ENCODE results near the gene RBMS1. TPM values are rescaled to one million over a fixed set of nuclear protein-coding genes. Genes with fewer than 3 reads are reported as not detected.
A peak's percentile ranks its signal among the peaks of the same experiment; 100 is the strongest.

RBMS1 gene
- total RNA-seq, 1 donor from 2014 or later: 73.7 TPM

DNA sequence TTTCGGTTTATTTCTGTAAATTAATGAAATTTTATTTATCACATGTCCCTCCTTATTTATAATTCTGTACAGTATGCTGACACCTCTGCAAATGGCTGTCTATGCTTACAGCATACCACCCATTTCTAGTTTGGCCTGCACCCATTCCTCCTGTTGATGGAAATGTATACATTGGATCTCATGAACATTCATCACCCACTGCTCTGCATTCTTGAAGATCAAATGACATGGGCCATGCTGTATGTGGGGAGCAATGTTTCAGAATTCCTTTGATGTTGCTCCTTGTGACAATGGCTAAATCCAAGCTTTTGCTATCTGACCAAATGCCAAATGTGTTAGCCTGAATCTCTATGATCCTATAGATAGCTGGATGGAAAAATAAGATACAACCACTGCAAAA lies 238.2 kb downstream of the RBMS1 start:
- TF ChIP-seq, protein P1, sequence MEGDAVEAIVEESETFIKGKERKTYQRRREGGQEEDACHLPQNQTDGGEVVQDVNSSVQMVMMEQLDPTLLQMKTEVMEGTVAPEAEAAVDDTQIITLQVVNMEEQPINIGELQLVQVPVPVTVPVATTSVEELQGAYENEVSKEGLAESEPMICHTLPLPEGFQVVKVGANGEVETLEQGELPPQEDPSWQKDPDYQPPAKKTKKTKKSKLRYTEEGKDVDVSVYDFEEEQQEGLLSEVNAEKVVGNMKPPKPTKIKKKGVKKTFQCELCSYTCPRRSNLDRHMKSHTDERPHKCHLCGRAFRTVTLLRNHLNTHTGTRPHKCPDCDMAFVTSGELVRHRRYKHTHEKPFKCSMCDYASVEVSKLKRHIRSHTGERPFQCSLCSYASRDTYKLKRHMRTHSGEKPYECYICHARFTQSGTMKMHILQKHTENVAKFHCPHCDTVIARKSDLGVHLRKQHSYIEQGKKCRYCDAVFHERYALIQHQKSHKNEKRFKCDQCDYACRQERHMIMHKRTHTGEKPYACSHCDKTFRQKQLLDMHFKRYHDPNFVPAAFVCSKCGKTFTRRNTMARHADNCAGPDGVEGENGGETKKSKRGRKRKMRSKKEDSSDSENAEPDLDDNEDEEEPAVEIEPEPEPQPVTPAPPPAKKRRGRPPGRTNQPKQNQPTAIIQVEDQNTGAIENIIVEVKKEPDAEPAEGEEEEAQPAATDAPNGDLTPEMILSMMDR (conservative IDR thresholded peaks at IDR 0.05): no peak
- H3K36me3 Mint-ChIP-seq: peaks cover 4% of the 10 kb centered on the region
- peaks cover 25% of the 10 kb centered on the region for H3K4me1 Mint-ChIP-seq (ENCODE audit: unreplicated experiment)
- no peak overlapping the region for H3K4me3 Mint-ChIP-seq
- peaks cover 8% of the 10 kb centered on the region for H3K9me3 Mint-ChIP-seq
- H3K27ac Mint-ChIP-seq: no peak overlapping the region
- no peak for DNase-seq (ENCODE audit: extremely low spot score, unreplicated experiment)
- H3K27me3 Mint-ChIP-seq: no peaks in the 10 kb centered on the region

DNA sequence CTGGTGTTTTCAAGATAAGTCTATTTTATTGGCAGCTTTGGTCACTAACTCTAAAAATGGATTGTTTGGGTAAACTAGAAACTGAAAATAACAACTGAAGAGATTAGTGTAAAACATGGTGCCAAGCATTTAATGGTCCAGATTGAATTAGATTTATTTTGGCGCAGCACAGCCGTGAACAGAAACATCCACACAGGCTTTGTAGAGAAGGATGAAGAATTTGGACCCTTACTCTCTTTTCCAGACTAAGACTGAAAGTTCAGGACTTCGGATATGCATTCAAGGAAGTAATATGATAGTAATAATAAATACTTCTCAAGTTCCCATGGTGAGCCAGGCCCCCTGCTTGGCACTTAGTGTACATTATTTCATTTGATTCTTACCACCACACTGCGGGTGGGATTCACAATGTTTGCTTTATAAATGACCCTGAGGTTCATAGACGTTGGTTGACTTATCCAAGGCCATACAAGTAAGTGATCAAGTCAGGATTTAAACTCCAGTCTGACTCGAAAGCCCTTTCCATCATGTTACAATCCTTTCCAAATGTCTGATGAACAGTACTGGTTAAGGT lies 239.3 kb downstream of the RBMS1 start:
- H3K9me3 Mint-ChIP-seq: peaks cover 8% of the 10 kb centered on the region
- DNase-seq (ENCODE audit: extremely low spot score, unreplicated experiment): no peak
- peaks cover 25% of the 10 kb centered on the region for H3K4me1 Mint-ChIP-seq (ENCODE audit: unreplicated experiment)
- TF ChIP-seq, protein P1 (conservative IDR thresholded peaks at IDR 0.05): no peak
- no peak overlapping the region for H3K4me3 Mint-ChIP-seq
- H3K27ac Mint-ChIP-seq: peak overlapping the region; percentile 52
- no peaks in the 10 kb centered on the region for H3K27me3 Mint-ChIP-seq
- peaks cover 4% of the 10 kb centered on the region for H3K36me3 Mint-ChIP-seq

DNA sequence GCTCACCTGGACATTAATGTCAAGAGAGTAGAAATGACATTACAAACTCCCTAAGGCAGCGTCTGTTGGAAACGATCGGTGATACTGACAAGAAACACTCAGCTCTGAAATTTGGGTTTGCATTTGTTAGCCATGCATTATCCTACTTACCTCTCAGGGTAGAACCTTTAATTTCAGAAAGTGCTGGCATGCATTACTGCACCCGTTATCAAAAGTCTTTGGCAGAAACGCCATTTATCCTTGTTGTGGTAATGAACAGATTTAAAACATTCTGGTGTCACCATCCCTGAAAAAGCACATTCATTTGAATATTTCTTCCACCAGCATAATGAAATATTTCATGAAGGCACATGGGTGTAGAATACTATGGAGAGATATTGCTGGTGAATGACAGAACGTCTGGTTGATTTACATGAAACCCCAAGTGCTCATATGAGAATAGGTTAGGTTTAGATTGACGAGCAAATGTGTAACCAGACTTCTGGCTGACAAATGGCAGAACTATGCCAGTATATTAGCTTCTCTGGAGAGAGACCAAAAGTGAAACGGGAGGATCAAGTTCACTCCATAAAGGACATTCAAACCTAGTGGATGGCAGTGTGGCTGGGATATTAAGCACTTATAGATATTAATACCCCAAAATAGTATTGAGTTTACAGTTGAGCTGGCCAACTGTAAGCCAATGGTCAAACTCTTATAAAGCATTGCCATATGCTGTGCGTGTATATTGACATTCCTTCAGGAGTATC lies 240.0 kb downstream of the RBMS1 start:
- H3K4me1 Mint-ChIP-seq (ENCODE audit: unreplicated experiment): peaks cover 25% of the 10 kb centered on the region
- no peak for DNase-seq (ENCODE audit: extremely low spot score, unreplicated experiment)
- H3K9me3 Mint-ChIP-seq: peaks cover 8% of the 10 kb centered on the region
- H3K4me3 Mint-ChIP-seq: no peak overlapping the region
- H3K27ac Mint-ChIP-seq: no peak overlapping the region
- TF ChIP-seq, protein P1 (conservative IDR thresholded peaks at IDR 0.05): no peak
- H3K36me3 Mint-ChIP-seq: peaks cover 4% of the 10 kb centered on the region
- H3K27me3 Mint-ChIP-seq: no peaks in the 10 kb centered on the region

DNA sequence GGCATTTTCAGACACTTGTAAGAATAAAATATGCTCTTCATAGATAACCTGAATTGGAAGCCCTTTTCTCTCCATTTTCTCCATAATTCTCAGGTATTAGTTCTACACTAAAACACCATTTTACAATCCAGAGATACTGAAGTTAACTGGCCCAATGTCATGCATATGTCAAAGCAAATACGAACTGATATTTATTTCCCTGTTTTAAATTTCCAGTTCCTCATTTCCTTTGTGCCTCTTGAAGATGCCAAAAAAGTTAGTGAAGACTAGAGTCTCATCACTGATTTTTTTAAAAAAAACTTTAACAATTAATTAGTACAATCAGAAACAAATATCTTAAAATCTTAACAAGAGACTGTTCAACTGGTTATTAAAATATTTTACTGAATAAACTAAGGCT lies 240.7 kb downstream of the RBMS1 start:
- peaks cover 8% of the 10 kb centered on the region for H3K9me3 Mint-ChIP-seq
- no peak for DNase-seq (ENCODE audit: extremely low spot score, unreplicated experiment)
- no peak overlapping the region for H3K4me3 Mint-ChIP-seq
- peaks cover 4% of the 10 kb centered on the region for H3K36me3 Mint-ChIP-seq
- no peaks in the 10 kb centered on the region for H3K27me3 Mint-ChIP-seq
- no peak overlapping the region for H3K27ac Mint-ChIP-seq
- TF ChIP-seq, protein P1 (conservative IDR thresholded peaks at IDR 0.05): no peak
- H3K4me1 Mint-ChIP-seq (ENCODE audit: unreplicated experiment): peaks cover 25% of the 10 kb centered on the region

DNA sequence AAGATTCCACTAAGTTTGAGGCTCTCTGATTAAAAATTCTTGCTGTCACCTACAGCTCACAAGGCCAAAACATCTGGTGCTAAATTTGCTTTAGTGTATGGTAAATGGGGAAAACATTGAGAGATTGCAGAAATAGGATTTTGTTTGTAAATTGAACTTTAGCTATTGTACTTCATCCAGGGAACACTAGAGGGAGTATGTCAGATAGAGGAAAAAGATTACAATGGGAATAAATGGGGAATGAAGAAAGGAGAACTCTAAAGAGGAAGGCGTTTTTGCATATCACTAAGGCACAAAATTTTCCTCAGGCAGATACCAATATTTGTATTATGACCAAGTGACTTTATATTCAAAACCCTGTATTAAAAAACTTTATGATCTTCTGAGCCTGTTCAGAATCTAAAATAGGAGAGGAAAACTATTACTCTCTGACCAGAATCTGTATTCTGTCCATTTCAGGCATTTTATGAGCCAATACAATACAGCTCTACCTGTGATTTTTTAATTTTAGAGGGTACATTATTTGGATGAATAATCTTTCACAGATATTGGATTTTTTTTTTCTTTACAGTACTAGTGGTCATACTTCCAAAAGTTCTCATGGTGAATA lies 241.2 kb downstream of the RBMS1 start:
- H3K36me3 Mint-ChIP-seq: peaks cover 4% of the 10 kb centered on the region
- no peak for DNase-seq (ENCODE audit: extremely low spot score, unreplicated experiment)
- peaks cover 5% of the 10 kb centered on the region for H3K9me3 Mint-ChIP-seq
- TF ChIP-seq, protein P1 (conservative IDR thresholded peaks at IDR 0.05): peak; percentile 87
- peaks cover 21% of the 10 kb centered on the region for H3K4me1 Mint-ChIP-seq (ENCODE audit: unreplicated experiment)
- H3K27me3 Mint-ChIP-seq: no peaks in the 10 kb centered on the region
- peak overlapping the region; percentile 4 for H3K27ac Mint-ChIP-seq
- H3K4me3 Mint-ChIP-seq: no peak overlapping the region

Data from type B pancreatic cell (in vitro differentiated cells).